SK-N-SH (cell line): Measurements from ENCODE around the gene ZNF692. TPM values are rescaled to one million over a fixed set of nuclear protein-coding genes. Genes with fewer than 3 reads are reported as not detected.

Experiments used
- CTCF ChIA-PET: fragments of 300-600, 350-600 bp; formaldehyde crosslinking; extraction: SDS; loops from one replicate; lab custom pipeline; 2021; lab: Yijun Ruan, JAX
- POLR2A ChIA-PET: fragments of 350-600 bp; sonication (Branson Sonifier 250); formaldehyde crosslinking; extraction: SDS; loops from one replicate; lab custom pipeline; 2020; ENCODE audit warnings: antibody characterized with exemption, inconsistent platforms; lab: Yijun Ruan, JAX
- DNase-seq: peaks from one replicate; pipeline ENCODE4 v3.0.0; 2012
- H2AFZ ChIP-seq: fragments of 200-600 bp; sonication (generic); 2 replicates; pipeline ENCODE4 v1.8.1; 2016; ENCODE audit warnings: antibody characterized with exemption, mild to moderate bottlenecking, low read depth
- H3F3A ChIP-seq: fragments of 200-600 bp; sonication (generic); replicated peaks from 2 replicates; pipeline ENCODE3; 2016; ENCODE audit warnings: antibody characterized with exemption, mild to moderate bottlenecking; ENCODE audit not compliant: insufficient read depth
- H3K27ac ChIP-seq, 2 experiments: fragments of 200-500 bp in 1 of 2; fragments of 200-600 bp in 1 of 2; sonication (Bioruptor generic) in 1 of 2; sonication (generic), shearing (Covaris generic) in 1 of 2; 2 replicates each; pipeline versions ENCODE4 v1.5.1 to v1.6.1; 2014 to 2016; ENCODE audit warnings: low read depth in 2 of 2, inconsistent platforms in 1 of 2, low read length in 1 of 2, mild to moderate bottlenecking in 1 of 2, mixed read lengths in 1 of 2
- H3K27me3 ChIP-seq: fragments of 200-600 bp; sonication (generic), shearing (Covaris generic); 2 replicates; pipeline ENCODE4 v1.6.1; 2016; ENCODE audit warnings: mixed run types; ENCODE audit not compliant: insufficient read depth
- H3K36me3 ChIP-seq, 2 experiments: fragments of 200-500 bp in 1 of 2; fragments of 200-600 bp in 1 of 2; sonication (Bioruptor generic) in 1 of 2; sonication (generic) in 1 of 2; replicated peaks in 1 of 2; 2 replicates each; pipeline versions ENCODE3 to v1.5.1; 2014 to 2016; ENCODE audit warnings: low read length in 1 of 2, mild to moderate bottlenecking in 1 of 2; ENCODE audit not compliant: insufficient read depth in 2 of 2, control insufficient read depth in 1 of 2
- H3K4me1 ChIP-seq, 2 experiments: fragments of 200-500 bp in 1 of 2; fragments of 200-600 bp in 1 of 2; sonication (Bioruptor generic) in 1 of 2; sonication (generic), shearing (Covaris generic) in 1 of 2; 2 replicates each; pipeline versions ENCODE4 v1.5.1 to v1.6.1; 2014 to 2016; ENCODE audit warnings: low read depth in 1 of 2, low read length in 1 of 2, mixed run types in 1 of 2; ENCODE audit not compliant: insufficient read depth in 2 of 2, control insufficient read depth in 1 of 2
- H3K4me2 ChIP-seq: fragments of 200-600 bp; sonication (generic), shearing (Covaris generic); 2 replicates; pipeline ENCODE4 v1.6.1; 2017; ENCODE audit warnings: mixed run types
- H3K4me3 ChIP-seq, 2 experiments: fragments of 200-500 bp in 1 of 2; fragments of 200-600 bp in 1 of 2; sonication (Bioruptor generic) in 1 of 2; sonication (generic), shearing (Covaris generic) in 1 of 2; 2 replicates each; pipeline versions ENCODE4 v1.5.1 to v1.8.1; 2014 to 2016; ENCODE audit warnings: low read depth in 2 of 2, inconsistent platforms in 1 of 2, low read length in 1 of 2, mild to moderate bottlenecking in 1 of 2, mixed read lengths in 1 of 2, moderate library complexity in 1 of 2
- H3K79me2 ChIP-seq: fragments of 200-600 bp; sonication (generic); 2 replicates; pipeline ENCODE4 v1.8.1; 2017; ENCODE audit warnings: mild to moderate bottlenecking; ENCODE audit not compliant: insufficient read depth
- H3K9ac ChIP-seq: fragments of 200-600 bp; sonication (generic); 2 replicates; pipeline ENCODE4 v1.6.1; 2017; ENCODE audit warnings: mixed run types
- H3K9me2 ChIP-seq: fragments of 200-600 bp; sonication (generic); 2 replicates; pipeline ENCODE4 v1.6.1; 2017; ENCODE audit warnings: mixed run types
- H3K9me3 ChIP-seq: fragments of 200-600 bp; sonication (generic); 2 replicates; pipeline ENCODE4 v1.6.1; 2017; ENCODE audit warnings: mixed run types, mild to moderate bottlenecking, moderate library complexity
- H4K20me1 ChIP-seq: fragments of 200-600 bp; sonication (generic); 2 replicates; pipeline ENCODE4 v1.6.1; 2017; ENCODE audit warnings: mild to moderate bottlenecking, mixed run types; ENCODE audit not compliant: insufficient read depth
- CHD2 ChIP-seq: fragments of 150-350 bp; IDR thresholded peaks from 2 replicates; pipeline ENCODE4 v1.6.1; 2018; ENCODE audit warnings: low read length; ENCODE audit not compliant: partially characterized antibody
- ELF1 ChIP-seq: IDR thresholded peaks from 2 replicates; pipeline ENCODE4 v1.4.0; 2012
- EP300 ChIP-seq, 2 experiments: IDR thresholded peaks; 2 replicates each; pipeline versions ENCODE4 v1.4.0 to v1.6.1; 2012; ENCODE audit warnings: borderline replicate concordance in 1 of 2, low read depth in 1 of 2, low read length in 1 of 2
- EZH2phosphoT487 ChIP-seq: fragments of 200-600 bp; sonication (generic); IDR thresholded peaks from 2 replicates; pipeline ENCODE4 v1.6.1; 2017; ENCODE audit warnings: low read depth, mixed run types, mild to moderate bottlenecking, antibody characterized with exemption, moderate library complexity, borderline replicate concordance
- GABPA ChIP-seq: IDR thresholded peaks from 2 replicates; pipeline ENCODE4 v1.4.0; 2012; ENCODE audit warnings: low read depth, mild to moderate bottlenecking
- JUND ChIP-seq: IDR thresholded peaks from 2 replicates; pipeline ENCODE4 v1.4.0; 2012
- MEF2A ChIP-seq: IDR thresholded peaks from 2 replicates; pipeline ENCODE4 v1.4.0; 2012; ENCODE audit warnings: low read depth, borderline replicate concordance
- MXI1 ChIP-seq: IDR thresholded peaks from 2 replicates; pipeline ENCODE4 v1.6.1; 2012; ENCODE audit warnings: mild to moderate bottlenecking, low read depth, low read length, improper control_type of control experiment
- RCOR1 ChIP-seq: fragments of 150-350 bp; IDR thresholded peaks from 2 replicates; pipeline ENCODE4 v1.6.1; 2017; ENCODE audit warnings: antibody characterized with exemption, low read length
- SIN3A ChIP-seq: IDR thresholded peaks from 2 replicates; pipeline ENCODE4 v1.6.1; 2012; ENCODE audit warnings: low read depth, mild to moderate bottlenecking, low read length, moderate library complexity, borderline replicate concordance
- TAF1 ChIP-seq: IDR thresholded peaks from 2 replicates; pipeline ENCODE4 v1.6.1; 2012; ENCODE audit warnings: low read depth, mild to moderate bottlenecking, low read length, moderate library complexity, borderline replicate concordance
- WGBS: methylation state at CpG from one replicate; pipeline ENCODE4 v1.1.6; 2017; ENCODE audit warnings: low lambda C conversion rate; 5-methylcytosine and 5-hydroxymethylcytosine counted together
- polyA plus RNA-seq, 3 experiments: library from polyadenylated mRNA; depleted of rRNA; stranded (reverse); fragments of >200 nt; gene quantifications; 2 replicates each; pipeline ENCODE4 v1.2.3, GENCODE V29; 2012
- TF ChIP-seq, protein P1 (sequence below): fragments of 150-350 bp; IDR thresholded peaks from 2 replicates; pipeline ENCODE4 v1.6.1; 2016; ENCODE audit warnings: mild to moderate bottlenecking, low read depth, low read length
- TF ChIP-seq, protein P2 (sequence below): IDR thresholded peaks from 2 replicates; pipeline ENCODE4 v1.4.0; 2012; ENCODE audit warnings: low read depth
- TF ChIP-seq, protein P3 (sequence below): IDR thresholded peaks from 2 replicates; pipeline ENCODE4 v1.4.0; 2012; ENCODE audit warnings: low read depth, borderline replicate concordance
- TF ChIP-seq, protein P4 (sequence below): IDR thresholded peaks from 2 replicates; pipeline ENCODE4 v1.4.0; 2012; ENCODE audit warnings: low read depth, borderline replicate concordance
- TF ChIP-seq, protein P5 (sequence below): IDR thresholded peaks from 2 replicates; pipeline ENCODE4; 2012
- TF ChIP-seq, protein P6 (sequence below): fragments of 150-350 bp; IDR thresholded peaks from 2 replicates; pipeline ENCODE4 v1.6.1; 2017; ENCODE audit warnings: antibody characterized with exemption, low read length, low read depth, borderline replicate concordance

Gene ZNF692
- polyA plus RNA-seq, 1 of the 3 experiments (the other 2 are of a cell fraction): 47.0 TPM

DNA sequence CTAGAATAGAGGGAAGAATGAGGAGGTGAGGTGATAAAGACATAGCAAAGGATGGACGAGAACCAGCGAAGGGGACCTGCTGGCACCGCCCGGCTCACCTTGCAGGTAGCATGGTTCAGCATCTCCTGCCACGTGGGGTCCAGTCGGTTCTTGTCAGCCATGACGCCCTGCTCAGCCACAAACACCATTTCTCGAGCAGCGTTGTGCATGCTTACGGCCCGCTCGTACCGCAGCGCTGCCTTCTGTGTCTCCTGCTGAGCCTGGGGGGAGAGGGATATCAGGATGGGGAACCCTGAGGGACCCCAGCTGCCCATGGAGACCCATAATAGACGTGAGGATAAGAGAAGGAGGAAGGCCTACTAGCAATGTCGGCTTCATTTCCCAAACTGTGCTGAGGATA is 44.5 kb downstream of the ZNF692 start:
- Histone ChIP-seq H3K4me2 (no peak overlapping the region), H4K20me1 (no peaks in the 10 kb centered on the region), H3K9me3 (no peaks in the 10 kb centered on the region), H3K36me3 (peaks cover 13 to 65% of the 10 kb centered on the region in 2 experiments), H2AFZ (no peak overlapping the region), H3K27ac (no peak overlapping the region), H3K9ac (no peak overlapping the region), H3K79me2 (peaks cover 28% of the 10 kb centered on the region), H3K4me1 (peaks cover 0 to 9% of the 10 kb centered on the region in 2 experiments; a peak in 1 of 4 replicates), H3F3A (no peaks in the 10 kb centered on the region), H3K4me3 (no peak overlapping the region), H3K9me2 (no peaks in the 10 kb centered on the region), H3K27me3 (no peaks in the 10 kb centered on the region)
- CTCF ChIA-PET: interaction anchor here (0.7 to 0.8 kb wide), 2 partner anchors 13 to 19 kb away, joined by 3 read pairs; no protein-coding TSS in a partner anchor
- 93% methylated on average over 16 of the region's 16 CpGs for WGBS
- TF ChIP-seq RCOR1: no peak
- DNase-seq: no peak
- POLR2A ChIA-PET: no interaction called here

DNA sequence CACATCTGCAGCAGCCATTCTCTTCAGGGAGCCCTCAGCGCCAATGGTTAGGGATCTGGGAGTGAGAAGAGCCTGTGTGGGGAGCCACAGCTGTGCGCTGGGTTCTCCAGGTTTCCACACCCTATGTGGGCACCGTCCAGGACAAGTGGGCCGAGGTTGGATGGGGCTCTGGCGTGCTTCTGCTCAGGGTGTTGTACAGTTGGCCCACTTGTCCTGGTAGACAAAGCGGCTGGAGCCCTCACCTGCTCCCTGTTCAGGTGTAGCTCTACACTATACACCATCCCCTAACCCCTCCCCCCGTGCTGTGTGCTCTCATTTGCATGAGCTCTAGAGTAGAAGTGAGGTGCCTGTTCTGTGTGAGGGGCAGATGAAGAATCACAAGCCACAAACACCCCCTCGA is 45.3 kb downstream of the ZNF692 start:
- H2AFZ ChIP-seq: no peak overlapping the region
- ChIA-PET CTCF (interaction anchor here (0.7 to 1.2 kb wide), 4 partner anchors 8 to 18 kb away, joined by 3 read pairs; no protein-coding TSS in a partner anchor), POLR2A (no interaction called here)
- peaks cover 0 to 9% of the 10 kb centered on the region in 2 experiments; a peak in 1 of 4 replicates for H3K4me1 ChIP-seq
- H3K9ac ChIP-seq: no peak overlapping the region
- H4K20me1 ChIP-seq: no peaks in the 10 kb centered on the region
- DNase-seq: no peak
- TF ChIP-seq, protein P1, sequence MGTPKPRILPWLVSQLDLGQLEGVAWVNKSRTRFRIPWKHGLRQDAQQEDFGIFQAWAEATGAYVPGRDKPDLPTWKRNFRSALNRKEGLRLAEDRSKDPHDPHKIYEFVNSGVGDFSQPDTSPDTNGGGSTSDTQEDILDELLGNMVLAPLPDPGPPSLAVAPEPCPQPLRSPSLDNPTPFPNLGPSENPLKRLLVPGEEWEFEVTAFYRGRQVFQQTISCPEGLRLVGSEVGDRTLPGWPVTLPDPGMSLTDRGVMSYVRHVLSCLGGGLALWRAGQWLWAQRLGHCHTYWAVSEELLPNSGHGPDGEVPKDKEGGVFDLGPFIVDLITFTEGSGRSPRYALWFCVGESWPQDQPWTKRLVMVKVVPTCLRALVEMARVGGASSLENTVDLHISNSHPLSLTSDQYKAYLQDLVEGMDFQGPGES: no peak
- no peak for TF ChIP-seq CHD2
- no peak for TF ChIP-seq JUND
- TF ChIP-seq, protein P2, sequence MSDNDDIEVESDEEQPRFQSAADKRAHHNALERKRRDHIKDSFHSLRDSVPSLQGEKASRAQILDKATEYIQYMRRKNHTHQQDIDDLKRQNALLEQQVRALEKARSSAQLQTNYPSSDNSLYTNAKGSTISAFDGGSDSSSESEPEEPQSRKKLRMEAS: no peak
- TF ChIP-seq, protein P3, sequence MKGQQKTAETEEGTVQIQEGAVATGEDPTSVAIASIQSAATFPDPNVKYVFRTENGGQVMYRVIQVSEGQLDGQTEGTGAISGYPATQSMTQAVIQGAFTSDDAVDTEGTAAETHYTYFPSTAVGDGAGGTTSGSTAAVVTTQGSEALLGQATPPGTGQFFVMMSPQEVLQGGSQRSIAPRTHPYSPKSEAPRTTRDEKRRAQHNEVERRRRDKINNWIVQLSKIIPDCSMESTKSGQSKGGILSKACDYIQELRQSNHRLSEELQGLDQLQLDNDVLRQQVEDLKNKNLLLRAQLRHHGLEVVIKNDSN: no peak
- TF ChIP-seq MXI1: no peak
- no peak for TF ChIP-seq RCOR1
- TF ChIP-seq ELF1: no peak
- TF ChIP-seq, protein P4, sequence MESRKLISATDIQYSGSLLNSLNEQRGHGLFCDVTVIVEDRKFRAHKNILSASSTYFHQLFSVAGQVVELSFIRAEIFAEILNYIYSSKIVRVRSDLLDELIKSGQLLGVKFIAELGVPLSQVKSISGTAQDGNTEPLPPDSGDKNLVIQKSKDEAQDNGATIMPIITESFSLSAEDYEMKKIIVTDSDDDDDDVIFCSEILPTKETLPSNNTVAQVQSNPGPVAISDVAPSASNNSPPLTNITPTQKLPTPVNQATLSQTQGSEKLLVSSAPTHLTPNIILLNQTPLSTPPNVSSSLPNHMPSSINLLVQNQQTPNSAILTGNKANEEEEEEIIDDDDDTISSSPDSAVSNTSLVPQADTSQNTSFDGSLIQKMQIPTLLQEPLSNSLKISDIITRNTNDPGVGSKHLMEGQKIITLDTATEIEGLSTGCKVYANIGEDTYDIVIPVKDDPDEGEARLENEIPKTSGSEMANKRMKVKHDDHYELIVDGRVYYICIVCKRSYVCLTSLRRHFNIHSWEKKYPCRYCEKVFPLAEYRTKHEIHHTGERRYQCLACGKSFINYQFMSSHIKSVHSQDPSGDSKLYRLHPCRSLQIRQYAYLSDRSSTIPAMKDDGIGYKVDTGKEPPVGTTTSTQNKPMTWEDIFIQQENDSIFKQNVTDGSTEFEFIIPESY: no peak
- TF ChIP-seq, protein P5, sequence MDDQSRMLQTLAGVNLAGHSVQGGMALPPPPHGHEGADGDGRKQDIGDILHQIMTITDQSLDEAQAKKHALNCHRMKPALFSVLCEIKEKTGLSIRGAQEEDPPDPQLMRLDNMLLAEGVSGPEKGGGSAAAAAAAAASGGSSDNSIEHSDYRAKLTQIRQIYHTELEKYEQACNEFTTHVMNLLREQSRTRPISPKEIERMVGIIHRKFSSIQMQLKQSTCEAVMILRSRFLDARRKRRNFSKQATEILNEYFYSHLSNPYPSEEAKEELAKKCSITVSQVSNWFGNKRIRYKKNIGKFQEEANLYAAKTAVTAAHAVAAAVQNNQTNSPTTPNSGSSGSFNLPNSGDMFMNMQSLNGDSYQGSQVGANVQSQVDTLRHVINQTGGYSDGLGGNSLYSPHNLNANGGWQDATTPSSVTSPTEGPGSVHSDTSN: no peak
- no peak for TF ChIP-seq TAF1
- TF ChIP-seq SIN3A: no peak
- TF ChIP-seq MEF2A: no peak
- no peak for TF ChIP-seq GABPA
- no peak for TF ChIP-seq EP300 (IDR thresholded peaks at IDR 0.05; ENCODE audit: borderline replicate concordance in 1 of 2, low read depth in 1 of 2, low read length in 1 of 2)
- TF ChIP-seq, protein P6, sequence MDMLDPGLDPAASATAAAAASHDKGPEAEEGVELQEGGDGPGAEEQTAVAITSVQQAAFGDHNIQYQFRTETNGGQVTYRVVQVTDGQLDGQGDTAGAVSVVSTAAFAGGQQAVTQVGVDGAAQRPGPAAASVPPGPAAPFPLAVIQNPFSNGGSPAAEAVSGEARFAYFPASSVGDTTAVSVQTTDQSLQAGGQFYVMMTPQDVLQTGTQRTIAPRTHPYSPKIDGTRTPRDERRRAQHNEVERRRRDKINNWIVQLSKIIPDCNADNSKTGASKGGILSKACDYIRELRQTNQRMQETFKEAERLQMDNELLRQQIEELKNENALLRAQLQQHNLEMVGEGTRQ: no peak
- no peak for TF ChIP-seq EZH2phosphoT487
- H3K9me2 ChIP-seq: no peaks in the 10 kb centered on the region
- H3K27ac ChIP-seq: no peak overlapping the region
- no peaks in the 10 kb centered on the region for H3K9me3 ChIP-seq
- H3K4me2 ChIP-seq: no peak overlapping the region
- no peaks in the 10 kb centered on the region for H3F3A ChIP-seq
- no peak overlapping the region for H3K4me3 ChIP-seq
- WGBS: 96% methylated on average over 5 of the region's 8 CpGs
- H3K36me3 ChIP-seq: peaks cover 13 to 60% of the 10 kb centered on the region in 2 experiments
- H3K27me3 ChIP-seq: no peaks in the 10 kb centered on the region
- H3K79me2 ChIP-seq: peaks cover 20% of the 10 kb centered on the region
